Esophagus (tissue), 2 donors: ENCODE data around the gene ABCD1. TPM values are rescaled to one million over a fixed set of nuclear protein-coding genes. Genes with fewer than 3 reads are reported as not detected.

Experiments used
- H3K27ac ChIP-seq, 2 donors: one replicate each; pipeline ENCODE4 v1.5.1; 2013; ENCODE audit warnings: low read depth in 2 of 2, mild to moderate bottlenecking in 2 of 2, inconsistent platforms in 1 of 2, low read length in 1 of 2, moderate library complexity in 1 of 2
- H3K27me3 ChIP-seq, 2 donors: one replicate each; pipeline ENCODE4 v1.6.1; 2013; ENCODE audit warnings: low read length in 2 of 2, control low read depth in 1 of 2, mild to moderate bottlenecking in 1 of 2; ENCODE audit not compliant: insufficient read depth in 2 of 2, control insufficient read depth in 1 of 2
- H3K36me3 ChIP-seq, 2 donors: one replicate each; pipeline ENCODE4 v1.6.1; 2013; ENCODE audit warnings: low read length in 1 of 2; ENCODE audit not compliant: control insufficient read depth in 2 of 2, insufficient read depth in 2 of 2
- H3K4me1 ChIP-seq, 2 donors: one replicate each; pipeline ENCODE4 v1.6.1; 2013; ENCODE audit warnings: low read length in 1 of 2; ENCODE audit not compliant: control insufficient read depth in 2 of 2, insufficient read depth in 2 of 2
- H3K4me3 ChIP-seq, 2 donors: one replicate each; pipeline ENCODE4 v1.5.1; 2013; ENCODE audit warnings: low read length in 2 of 2, mild to moderate bottlenecking in 2 of 2, low read depth in 1 of 2, moderate library complexity in 1 of 2
- H3K9me3 ChIP-seq, 2 donors: one replicate each; pipeline ENCODE4 v1.6.1; 2013; ENCODE audit warnings: mild to moderate bottlenecking in 2 of 2, low read depth in 1 of 2, low read length in 1 of 2, moderate library complexity in 1 of 2; ENCODE audit not compliant: control insufficient read depth in 2 of 2, insufficient read depth in 1 of 2
- WGBS, 2 donors: extraction: QIAGEN DNeasy Blood & Tissue Kit; methylation state at CpG; one replicate each; pipeline ENCODE4 v1.1.7; 2013; 5-methylcytosine and 5-hydroxymethylcytosine counted together
- polyA plus RNA-seq, 2 donors: library from polyadenylated mRNA; stranded (reverse); fragments of 200-250 nt; gene quantifications; one replicate each; pipeline ENCODE4 v1.2.3, GENCODE V29; 2013
- donor health status: healthy with polysubstance abuse.
- donor health status: Bipolar disorder and iron deficiency.

The ABCD1 gene
- polyA plus RNA-seq, 2 donors = 1.8 to 2.9 TPM

GRCh38 chrX:153765138-153766079 is 40.8 kb downstream of the ABCD1 start:
- WGBS, 2 donors = 46 to 67% methylated on average over 27 of the region's 27 CpGs
- Histone ChIP-seq H3K27me3 (no peaks in the 10 kb centered on the region), H3K4me3 (no peak overlapping the region), H3K27ac (peak overlapping the region in 1 of 2 donors; percentile 22), H3K9me3 (no peaks in the 10 kb centered on the region), H3K36me3 (peaks cover 0 to 3% of the 10 kb centered on the region in 2 donors), H3K4me1 (peaks cover 0 to 29% of the 10 kb centered on the region in 2 donors)

GRCh38 chrX:153766098-153766817 is 41.6 kb downstream of the ABCD1 start:
- WGBS, 2 donors = 20 to 62% methylated on average over 20 to 21 of the region's 21 CpGs
- H3K4me1 ChIP-seq = peaks cover 0 to 29% of the 10 kb centered on the region in 2 donors
- H3K9me3 ChIP-seq = no peaks in the 10 kb centered on the region
- peaks cover 0 to 4% of the 10 kb centered on the region in 2 donors for H3K36me3 ChIP-seq
- no peak overlapping the region for H3K27ac ChIP-seq
- no peak overlapping the region for H3K4me3 ChIP-seq
- H3K27me3 ChIP-seq = no peaks in the 10 kb centered on the region

- Histone ChIP-seq H3K27me3 (no peaks in the 10 kb centered on the region), H3K27ac (no peak overlapping the region), H3K4me1 (peaks cover 0 to 29% of the 10 kb centered on the region in 2 donors), H3K36me3 (peaks cover 0 to 7% of the 10 kb centered on the region in 2 donors), H3K4me3 (no peak overlapping the region), H3K9me3 (no peaks in the 10 kb centered on the region)
- WGBS, 2 donors = 76 to 78% methylated on average over 51 to 56 of the region's 56 CpGs
Observed at GRCh38 chrX:153766871-153767673, 42.4 kb downstream of the ABCD1 start.

GRCh38 chrX:153767674-153768055 is 43.0 kb downstream of the ABCD1 start:
- H3K4me3 ChIP-seq = no peak overlapping the region
- peaks cover 0 to 29% of the 10 kb centered on the region in 2 donors for H3K4me1 ChIP-seq
- no peak overlapping the region for H3K27ac ChIP-seq
- no peaks in the 10 kb centered on the region for H3K9me3 ChIP-seq
- H3K36me3 ChIP-seq = peaks cover 0 to 7% of the 10 kb centered on the region in 2 donors
- no peaks in the 10 kb centered on the region for H3K27me3 ChIP-seq
- WGBS, 2 donors = 94 to 95% methylated on average over 20 of the region's 20 CpGs

GRCh38 chrX:153768311-153769157 is 43.9 kb downstream of the ABCD1 start:
- Histone ChIP-seq H3K27ac (no peak overlapping the region), H3K36me3 (peaks cover 0 to 7% of the 10 kb centered on the region in 2 donors), H3K27me3 (no peaks in the 10 kb centered on the region), H3K4me1 (peaks cover 0 to 29% of the 10 kb centered on the region in 2 donors), H3K4me3 (no peak overlapping the region), H3K9me3 (no peaks in the 10 kb centered on the region)
- WGBS, 2 donors = 85 to 89% methylated on average over 15 to 22 of the region's 22 CpGs

- H3K36me3 ChIP-seq = peaks cover 0 to 7% of the 10 kb centered on the region in 2 donors
- H3K27me3 ChIP-seq = no peaks in the 10 kb centered on the region
- H3K27ac ChIP-seq = no peak overlapping the region
- H3K4me1 ChIP-seq = peaks cover 0 to 28% of the 10 kb centered on the region in 2 donors
- H3K4me3 ChIP-seq = no peak overlapping the region
- no peaks in the 10 kb centered on the region for H3K9me3 ChIP-seq
- WGBS, 2 donors = 81 to 86% methylated on average over 23 of the region's 23 CpGs
Observed at GRCh38 chrX:153769158-153769864, 44.7 kb downstream of the ABCD1 start.

- H3K4me3 ChIP-seq = no peak overlapping the region
- H3K27ac ChIP-seq = no peak overlapping the region
- H3K4me1 ChIP-seq = peaks cover 0 to 21% of the 10 kb centered on the region in 2 donors
- H3K36me3 ChIP-seq = peaks cover 0 to 7% of the 10 kb centered on the region in 2 donors
- 85% methylated on average over 25 of the region's 25 CpGs for WGBS, 2 donors
- no peaks in the 10 kb centered on the region for H3K27me3 ChIP-seq
- no peaks in the 10 kb centered on the region for H3K9me3 ChIP-seq
Observed at GRCh38 chrX:153769865-153770600, 45.4 kb downstream of the ABCD1 start.
